Erythroblast (primary cell): Measurements from ENCODE around the gene FGFR3.

Experiments used
- GATA1 ChIP-seq: IDR thresholded peaks from 2 replicates; pipeline ENCODE4 v1.6.1; 2011; ENCODE audit warnings: low read depth, mild to moderate bottlenecking, control low read depth, low read length, moderate library complexity
- POLR2A ChIP-seq: IDR thresholded peaks from 2 replicates; pipeline ENCODE4 v1.6.1; 2011; ENCODE audit warnings: mild to moderate bottlenecking, low read length

GRCh38 chr4:1821679-1822567 is 28.8 kb downstream of the FGFR3 start:
- TF ChIP-seq POLR2A (no peak), GATA1 (no peak)
